GM12801 (cell line): ENCODE data around the gene NOTCH2.

Experiments
- CTCF ChIP-seq: IDR thresholded peaks from one replicate; pipeline ENCODE4 v1.5.1; 2011; ENCODE audit warnings: control low read depth; ENCODE audit not compliant: insufficient read length; ENCODE audit errors: extremely low read depth

The NOTCH2 gene

GRCh38 chr1:119895102-119895501 is 174.4 kb downstream of the NOTCH2 start:
- TF ChIP-seq CTCF: no peak

- TF ChIP-seq CTCF: no peak
These were observed 175.4 kb downstream of the NOTCH2 start for GRCh38 chr1:119893827-119894700.

GRCh38 chr1:119893238-119893791 is 176.1 kb downstream of the NOTCH2 start:
- no peak for TF ChIP-seq CTCF

GRCh38 chr1:119891386-119891785 is 178.1 kb downstream of the NOTCH2 start:
- TF ChIP-seq CTCF: no peak

- no peak for TF ChIP-seq CTCF
These were observed 181.0 kb downstream of the NOTCH2 start for GRCh38 chr1:119888476-119888875.

GRCh38 chr1:119887427-119887826 is 182.0 kb downstream of the NOTCH2 start:
- TF ChIP-seq CTCF: no peak

GRCh38 chr1:119885903-119886783 is 183.3 kb downstream of the NOTCH2 start:
- TF ChIP-seq CTCF: no peak
